NCI-H460 (cell line): ENCODE data around the gene HYCC1. TPM values are rescaled to one million over a fixed set of nuclear protein-coding genes. Genes with fewer than 3 reads are reported as not detected.
"Not testable (repeated sequence)": the region's sequence is repeated elsewhere in the genome, so short reads cannot be mapped to it uniquely, and the experiment has no call there.

Experiments used
- DNase-seq: peaks from one replicate; pipeline ENCODE4 v3.0.0-alpha.2; 2016; ENCODE audit warnings: low read depth; ENCODE audit errors: extremely low read depth
- total RNA-seq: library from RNA; depleted of rRNA; stranded (reverse); fragments of >200 nt; shearing (Covaris generic); gene quantifications from 2 replicates; pipeline ENCODE4 v1.2.3, GENCODE V29; 2014; rRNA removed

Gene HYCC1
- total RNA-seq, 1 experiment from 2014 or later = 30.7 TPM

DNA sequence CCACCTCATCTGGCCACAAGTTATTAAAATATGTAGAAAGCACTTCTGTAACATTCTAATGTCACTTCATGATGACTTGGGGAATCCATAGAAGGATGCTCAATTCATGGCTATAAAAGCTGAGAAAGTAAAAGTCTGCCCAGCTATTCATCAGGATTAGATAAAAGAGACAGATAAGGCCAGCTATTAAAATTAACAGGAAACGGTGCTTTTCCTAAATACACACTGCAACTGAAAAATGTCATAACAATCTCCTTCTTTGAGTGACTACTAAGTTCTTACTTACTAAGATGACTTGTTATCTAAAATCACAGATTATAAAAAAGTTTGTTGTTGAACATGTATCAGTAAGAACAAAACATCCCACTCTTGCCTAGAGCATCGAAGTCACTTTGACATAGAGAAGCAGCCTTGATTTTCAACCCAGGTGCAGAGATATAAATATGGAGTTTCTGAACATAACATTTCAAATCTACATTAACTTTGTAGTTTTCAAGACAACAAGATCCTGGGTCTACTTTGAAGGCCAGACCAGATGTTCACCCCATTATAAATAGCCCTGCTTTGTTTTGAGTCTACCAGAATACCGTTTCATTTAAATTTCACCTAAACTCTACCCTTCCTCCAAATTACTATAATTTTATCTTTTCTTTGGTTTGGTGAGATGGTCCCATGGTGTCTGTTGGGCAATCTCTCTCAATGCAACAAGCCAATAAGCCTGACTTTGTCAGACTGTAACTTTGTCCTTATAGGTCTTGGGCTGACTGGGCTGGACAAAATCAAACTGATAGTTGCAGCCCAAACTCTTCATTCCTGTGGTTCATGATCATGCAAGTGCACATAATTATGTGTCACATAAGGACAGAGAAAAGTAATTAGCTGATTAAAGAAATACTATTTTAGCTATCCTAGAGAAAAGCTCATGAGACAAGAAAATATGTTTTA lies 24.0 kb downstream of the HYCC1 start:
- no peak for DNase-seq

DNA sequence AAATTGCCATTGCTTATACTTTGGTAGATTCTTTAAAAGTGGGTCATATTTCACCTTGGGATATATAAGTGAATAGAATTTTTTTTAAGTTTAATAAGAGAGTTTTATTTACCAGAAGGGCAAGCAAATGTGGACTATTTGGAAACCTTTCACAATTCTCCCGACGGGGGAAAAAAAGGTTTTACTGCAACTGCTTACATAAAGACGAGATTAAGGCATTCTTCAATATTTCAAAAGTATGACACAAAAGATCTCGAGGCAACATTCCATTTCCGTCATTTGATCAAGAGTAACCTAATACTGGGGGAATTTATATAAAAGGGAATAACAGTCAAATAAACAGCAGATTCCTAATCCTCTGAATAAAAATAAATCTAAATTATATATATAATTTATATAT lies 28.5 kb downstream of the HYCC1 start:
- no peak for DNase-seq

DNA sequence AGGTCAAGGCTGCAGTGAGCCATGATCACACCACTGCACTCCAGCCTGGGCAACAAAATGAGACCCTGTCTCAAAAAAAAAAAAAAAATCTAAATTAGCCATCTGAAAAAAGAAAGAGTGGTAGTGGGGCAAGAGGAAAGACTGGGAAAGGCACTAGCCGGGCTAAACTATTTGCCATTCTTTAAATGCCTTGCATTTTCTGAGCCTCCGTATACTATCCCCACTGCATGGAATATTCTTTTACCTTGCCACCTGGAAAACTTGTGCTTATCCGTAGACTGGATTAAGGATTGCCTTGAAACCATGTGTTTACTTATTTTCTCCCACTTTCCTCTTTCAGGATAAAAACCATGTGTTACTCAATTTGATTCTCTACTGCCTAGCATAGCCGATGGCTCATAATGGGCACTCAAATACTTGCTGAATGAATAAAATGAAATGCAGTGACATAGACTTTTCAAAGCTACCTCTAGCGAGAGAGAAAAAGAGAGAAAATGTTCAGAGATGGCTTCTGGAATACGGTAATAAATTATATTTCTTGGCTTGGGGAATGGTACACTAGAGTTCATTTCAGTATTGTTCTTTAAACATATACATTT lies 30.6 kb downstream of the HYCC1 start:
- no peak for DNase-seq

DNA sequence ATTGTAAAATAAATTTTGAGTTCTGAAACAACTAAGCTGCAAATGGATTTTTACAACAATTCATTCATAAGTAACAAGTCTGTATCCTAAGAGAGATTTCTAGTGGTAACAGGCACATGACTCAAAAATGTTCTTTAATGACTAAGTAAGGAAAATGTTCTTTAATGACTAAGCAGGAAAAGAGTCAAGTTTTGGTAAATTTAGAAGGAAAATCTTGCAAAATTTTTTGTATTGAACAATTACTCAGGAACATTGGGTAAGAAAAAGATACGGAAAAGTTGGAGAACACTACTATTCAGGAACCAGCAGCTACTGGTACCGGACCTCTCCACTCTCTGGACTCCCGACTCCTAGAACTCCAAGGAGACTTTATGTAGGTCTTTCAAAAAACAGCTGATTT lies 33.5 kb downstream of the HYCC1 start:
- no peak for DNase-seq

DNA sequence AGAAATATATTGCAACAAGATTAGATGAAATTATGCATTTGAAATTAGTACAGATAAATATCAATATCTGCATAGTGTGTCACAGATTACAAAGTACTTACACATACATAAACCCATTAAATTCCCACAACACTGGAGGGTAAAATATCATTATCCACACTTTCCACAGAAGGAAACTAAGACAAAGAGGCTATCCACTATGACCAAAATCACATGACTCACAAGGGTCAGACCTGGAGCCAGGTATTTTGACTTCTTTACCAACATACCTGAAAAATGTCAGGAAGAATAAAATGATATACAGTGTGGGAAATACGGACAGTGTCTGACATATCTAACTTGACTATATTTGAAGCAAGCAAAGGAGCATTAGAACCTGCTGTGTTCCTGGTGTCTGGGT lies 34.1 kb downstream of the HYCC1 start:
- DNase-seq = no peak

DNA sequence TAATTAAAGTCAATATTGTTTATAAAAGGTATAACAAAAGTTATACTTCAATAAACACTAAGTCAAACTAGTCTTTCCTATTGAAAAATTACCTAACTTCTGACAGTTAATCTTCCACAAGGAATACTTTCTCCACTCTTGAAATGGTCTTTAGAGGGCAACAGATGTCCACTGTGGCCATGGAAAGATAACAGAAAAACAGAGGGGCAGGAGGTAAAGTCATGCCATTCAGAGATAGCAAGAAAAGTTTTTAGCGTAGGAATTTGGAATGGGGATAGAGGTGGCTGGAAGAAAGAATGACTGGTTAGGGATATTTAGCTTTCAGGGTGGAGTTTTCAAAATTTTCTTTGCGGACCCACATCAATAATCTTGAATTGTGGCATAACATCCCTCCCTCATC lies 34.7 kb downstream of the HYCC1 start:
- DNase-seq = no peak

DNA sequence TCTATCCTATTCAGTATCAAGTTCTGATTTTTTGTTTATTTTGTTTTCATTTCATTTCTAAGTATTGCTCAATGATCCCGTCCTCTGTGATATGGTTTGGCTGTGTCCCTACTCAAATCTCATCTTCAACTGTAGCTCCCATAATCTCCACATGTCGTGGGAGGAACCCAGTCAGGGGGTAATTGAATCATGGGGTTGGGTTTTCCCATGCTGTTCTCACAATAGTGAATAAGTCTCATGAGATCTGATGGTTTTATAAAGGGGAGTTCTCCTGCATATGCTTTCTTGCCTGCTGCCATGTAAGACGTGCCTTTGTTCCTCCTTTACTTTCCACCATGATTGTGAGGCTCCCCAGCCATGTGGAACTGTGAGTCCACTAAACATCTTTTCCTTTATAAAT lies 39.3 kb downstream of the HYCC1 start:
- not testable (repeated sequence) for DNase-seq

DNA sequence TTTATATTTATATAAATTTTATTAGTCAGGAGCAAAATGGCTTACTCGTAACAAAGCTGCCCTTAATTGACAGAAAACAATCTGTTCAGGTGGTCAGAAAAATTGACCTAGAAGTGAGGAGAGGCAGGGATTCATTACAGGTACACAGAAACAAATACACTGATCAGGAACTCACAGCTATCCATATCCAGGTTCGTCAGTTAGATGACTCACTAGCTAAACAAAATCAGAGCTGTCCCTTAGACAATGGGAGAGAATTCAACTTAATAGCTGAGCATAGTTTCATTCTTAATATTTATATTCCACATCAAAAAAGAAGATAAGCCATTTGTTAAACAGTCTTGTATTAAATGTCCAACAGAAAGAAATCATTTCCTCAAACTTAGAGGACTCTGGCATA lies 41.7 kb downstream of the HYCC1 start:
- no peak for DNase-seq

DNA sequence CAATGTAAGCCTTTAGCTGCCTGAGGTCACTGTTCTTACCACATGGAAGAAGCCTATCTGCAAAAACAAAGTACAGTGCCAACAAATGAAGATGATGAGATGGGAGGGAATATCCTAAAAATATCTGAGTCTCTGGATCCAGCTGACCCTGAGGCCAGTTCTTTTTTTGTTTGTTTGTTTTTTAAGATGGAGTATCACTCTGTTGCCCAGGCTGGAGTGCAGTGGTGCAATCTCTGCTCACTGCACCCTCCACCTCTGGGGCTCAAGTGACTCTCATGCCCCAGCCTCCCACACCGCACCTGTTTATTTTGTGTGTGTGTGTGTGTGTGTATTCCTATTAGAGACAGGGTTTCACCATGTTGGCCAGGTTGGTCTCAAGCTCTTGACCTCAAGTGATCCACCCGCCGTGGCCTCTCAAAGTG lies 44.9 kb downstream of the HYCC1 start:
- no peak for DNase-seq

Other genes starting within 250 kb of the HYCC1 start
- 408 and 421 TPM in 2 replicates for gene TOMM7, start 191.3 kb downstream of the HYCC1 start, total RNA-seq
- gene KLHL7, start 91.7 kb upstream of the HYCC1 start, total RNA-seq = 43.5 and 50.9 TPM in 2 replicates
- gene NUP42, start 167.9 kb upstream of the HYCC1 start, total RNA-seq = 63.0 and 85.0 TPM in 2 replicates
- gene GPNMB, start 232.6 kb upstream of the HYCC1 start, total RNA-seq = 1.4 and 2.7 TPM in 2 replicates